Neural crest cell (in vitro differentiated cells): ENCODE data around the gene DISC1. TPM values are rescaled to one million over a fixed set of nuclear protein-coding genes. Genes with fewer than 3 reads are reported as not detected.
"Not testable (repeated sequence)": the region's sequence is repeated elsewhere in the genome, so short reads cannot be mapped to it uniquely, and the experiment has no call there.

Experiments used
- DNase-seq: peaks from one replicate; pipeline ENCODE4 v3.0.0; 2021; ENCODE audit warnings: low read depth, mixed read lengths, low spot score
- H3K27ac Mint-ChIP-seq: one replicate; pipeline ENCODE4 v1.8.0; 2021; ENCODE audit warnings: mild to moderate bottlenecking, mixed read lengths; ENCODE audit not compliant: unreplicated experiment
- H3K27me3 Mint-ChIP-seq: 2 replicates; pipeline ENCODE4 v1.8.0; 2021; ENCODE audit warnings: low read depth, mild to moderate bottlenecking, mixed read lengths
- H3K36me3 Mint-ChIP-seq: 2 replicates; pipeline ENCODE4 v1.8.0; 2021; ENCODE audit warnings: low read depth, mild to moderate bottlenecking, mixed read lengths
- H3K4me1 Mint-ChIP-seq: 2 replicates; pipeline ENCODE4 v1.8.0; 2021; ENCODE audit warnings: mixed read lengths
- H3K4me3 Mint-ChIP-seq: one replicate; pipeline ENCODE4 v1.8.0; 2021; ENCODE audit warnings: mild to moderate bottlenecking, mixed read lengths
- H3K9me3 Mint-ChIP-seq: 2 replicates; pipeline ENCODE4 v1.8.0; 2021; ENCODE audit warnings: mixed read lengths
- total RNA-seq: library from RNA; stranded (reverse); gene quantifications from 2 replicates; pipeline ENCODE4 v1.2.1, GENCODE V29; 2021
- TF ChIP-seq, protein P1 (sequence below): fragments of 200-600 bp; sonication (generic); conservative IDR thresholded peaks from 2 replicates; pipeline ENCODE4 v1.5.0; 2021; ENCODE audit warnings: antibody characterized with exemption, mild to moderate bottlenecking

Gene DISC1
- total RNA-seq, 1 donor from 2014 or later, result 13.7 TPM

DNA sequence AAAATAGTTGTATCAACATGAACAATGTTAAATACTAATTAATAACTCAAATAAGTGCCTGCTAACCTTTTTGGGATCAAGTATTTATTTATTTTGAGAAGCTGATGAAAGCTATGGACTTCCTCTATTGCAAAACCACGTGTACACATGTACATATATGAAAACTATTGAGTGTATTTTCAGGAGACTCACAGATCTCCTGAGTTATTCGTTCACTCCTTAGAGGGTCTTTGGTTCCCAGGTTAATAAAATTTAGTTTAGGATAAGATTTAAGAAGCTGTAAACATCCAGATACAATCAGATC is 130.5 kb downstream of the DISC1 start:
- H3K27me3 Mint-ChIP-seq, result no peaks in the 10 kb centered on the region
- H3K9me3 Mint-ChIP-seq, result peaks cover 8% of the 10 kb centered on the region
- H3K4me3 Mint-ChIP-seq, result no peak overlapping the region
- H3K4me1 Mint-ChIP-seq, result no peaks in the 10 kb centered on the region
- H3K27ac Mint-ChIP-seq, result no peak overlapping the region
- DNase-seq, result no peak
- TF ChIP-seq, protein P1, sequence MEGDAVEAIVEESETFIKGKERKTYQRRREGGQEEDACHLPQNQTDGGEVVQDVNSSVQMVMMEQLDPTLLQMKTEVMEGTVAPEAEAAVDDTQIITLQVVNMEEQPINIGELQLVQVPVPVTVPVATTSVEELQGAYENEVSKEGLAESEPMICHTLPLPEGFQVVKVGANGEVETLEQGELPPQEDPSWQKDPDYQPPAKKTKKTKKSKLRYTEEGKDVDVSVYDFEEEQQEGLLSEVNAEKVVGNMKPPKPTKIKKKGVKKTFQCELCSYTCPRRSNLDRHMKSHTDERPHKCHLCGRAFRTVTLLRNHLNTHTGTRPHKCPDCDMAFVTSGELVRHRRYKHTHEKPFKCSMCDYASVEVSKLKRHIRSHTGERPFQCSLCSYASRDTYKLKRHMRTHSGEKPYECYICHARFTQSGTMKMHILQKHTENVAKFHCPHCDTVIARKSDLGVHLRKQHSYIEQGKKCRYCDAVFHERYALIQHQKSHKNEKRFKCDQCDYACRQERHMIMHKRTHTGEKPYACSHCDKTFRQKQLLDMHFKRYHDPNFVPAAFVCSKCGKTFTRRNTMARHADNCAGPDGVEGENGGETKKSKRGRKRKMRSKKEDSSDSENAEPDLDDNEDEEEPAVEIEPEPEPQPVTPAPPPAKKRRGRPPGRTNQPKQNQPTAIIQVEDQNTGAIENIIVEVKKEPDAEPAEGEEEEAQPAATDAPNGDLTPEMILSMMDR, result no peak
- peaks cover 24% of the 10 kb centered on the region for H3K36me3 Mint-ChIP-seq

DNA sequence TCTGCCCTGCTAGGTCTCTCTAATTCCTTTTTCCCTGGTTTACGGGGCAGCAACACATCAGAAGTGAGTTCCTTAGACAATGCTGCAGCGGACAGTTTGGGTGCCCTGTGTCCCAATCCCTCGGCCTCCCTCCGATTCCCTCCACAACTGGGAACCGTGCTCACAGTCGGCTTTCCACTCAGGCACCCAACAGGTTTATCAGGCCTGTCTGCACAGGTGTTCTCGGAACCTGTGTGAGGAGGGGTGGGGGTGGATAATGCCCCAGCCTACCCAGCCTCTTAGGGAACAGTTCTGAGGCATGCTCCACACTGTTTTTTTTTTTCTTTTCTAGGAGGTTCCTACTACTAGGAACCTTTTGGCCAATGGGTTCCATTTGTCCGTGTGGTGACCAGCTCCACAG is 131.2 kb downstream of the DISC1 start:
- Mint-ChIP-seq H3K27me3 (no peaks in the 10 kb centered on the region), H3K9me3 (peaks cover 6% of the 10 kb centered on the region), H3K36me3 (peaks cover 18% of the 10 kb centered on the region), H3K4me3 (no peak overlapping the region), H3K4me1 (no peaks in the 10 kb centered on the region), H3K27ac (no peak overlapping the region)
- DNase-seq, result no peak
- TF ChIP-seq, protein P1, result no peak

DNA sequence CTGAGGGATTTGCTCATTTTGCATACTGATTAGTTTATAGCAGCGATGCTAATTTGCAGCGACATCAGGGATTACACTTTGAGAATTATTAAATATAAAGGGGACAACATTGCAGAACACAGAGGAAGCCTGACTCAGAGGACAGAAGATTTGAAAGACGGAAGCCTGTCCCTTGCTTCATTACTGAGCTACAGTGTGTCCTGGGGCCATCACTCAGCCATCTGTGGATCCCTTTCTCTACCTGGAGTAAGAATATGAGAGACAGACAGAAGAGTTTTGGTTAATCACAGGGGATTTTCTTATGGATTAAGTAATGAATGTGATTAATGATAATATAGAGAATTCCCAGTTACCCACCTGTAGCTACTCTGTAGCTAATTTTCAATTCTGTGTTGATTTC is 134.7 kb downstream of the DISC1 start:
- H3K27ac Mint-ChIP-seq, result no peak overlapping the region
- no peaks in the 10 kb centered on the region for H3K36me3 Mint-ChIP-seq
- no peaks in the 10 kb centered on the region for H3K27me3 Mint-ChIP-seq
- H3K4me3 Mint-ChIP-seq, result no peak overlapping the region
- no peak for DNase-seq
- TF ChIP-seq, protein P1, result no peak
- H3K4me1 Mint-ChIP-seq, result no peaks in the 10 kb centered on the region
- no peaks in the 10 kb centered on the region for H3K9me3 Mint-ChIP-seq

DNA sequence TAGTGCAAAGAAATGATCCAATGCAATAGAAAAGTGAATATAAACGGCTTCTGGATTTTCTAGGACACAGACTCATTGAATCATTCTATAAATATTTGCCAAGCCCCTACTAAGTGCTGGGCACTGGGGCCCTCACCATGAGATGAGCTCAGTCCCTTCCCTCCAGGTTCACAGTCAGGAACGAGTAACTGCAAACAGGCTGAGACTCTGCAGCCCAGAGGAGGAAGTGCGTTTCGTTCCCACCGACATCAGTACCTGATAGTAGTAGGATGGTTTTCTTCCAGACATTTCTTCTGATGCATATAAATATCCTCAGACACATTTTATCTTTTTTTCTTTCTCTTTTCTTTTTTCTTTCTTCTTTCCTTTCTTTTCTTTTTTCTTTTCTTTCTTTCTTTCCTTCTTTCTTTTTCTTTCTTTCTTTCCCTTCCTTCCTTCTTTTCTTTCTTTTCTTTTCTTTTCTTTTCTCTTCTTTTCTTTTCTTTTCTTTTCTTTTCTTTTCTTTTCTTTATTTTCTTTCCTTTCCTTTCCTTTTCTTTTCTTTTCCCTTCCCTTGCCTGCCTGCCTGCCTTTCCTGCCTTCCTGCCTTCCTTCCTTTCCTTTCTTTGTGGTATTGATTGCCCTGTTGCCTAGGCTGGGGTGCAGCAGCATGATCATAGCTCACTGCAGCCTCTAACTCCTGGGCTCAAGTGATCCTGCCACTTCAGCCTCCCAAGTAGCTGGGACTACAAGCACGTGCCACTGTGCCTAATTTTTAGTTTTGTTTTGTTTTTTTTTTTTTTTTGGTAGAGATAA is 135.4 kb downstream of the DISC1 start:
- Mint-ChIP-seq H3K27me3 (no peaks in the 10 kb centered on the region), H3K9me3 (no peaks in the 10 kb centered on the region), H3K27ac (no peak overlapping the region), H3K4me1 (no peaks in the 10 kb centered on the region), H3K36me3 (no peaks in the 10 kb centered on the region), H3K4me3 (no peak overlapping the region)
- TF ChIP-seq, protein P1, result no peak
- DNase-seq, result no peak

DNA sequence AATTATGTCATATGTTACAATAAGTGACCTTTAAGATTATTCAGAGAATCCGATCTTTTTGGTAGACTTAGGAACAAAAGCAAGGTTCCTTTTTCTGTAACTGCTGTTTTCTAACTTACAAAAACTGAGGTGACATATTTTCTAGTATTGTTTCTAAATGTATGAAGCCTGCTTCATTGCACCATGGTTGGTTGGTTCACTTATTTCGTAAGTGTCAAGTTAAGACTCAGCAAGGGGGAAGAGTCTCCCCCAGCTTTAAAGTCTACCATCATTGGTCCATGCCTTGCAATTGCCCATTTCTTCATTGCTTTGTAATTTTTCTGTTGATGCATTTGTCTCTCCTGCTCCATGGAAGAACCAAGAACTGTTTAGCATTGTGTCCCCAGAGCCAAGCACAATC is 136.9 kb downstream of the DISC1 start:
- Mint-ChIP-seq H3K27me3 (no peaks in the 10 kb centered on the region), H3K4me1 (peaks cover 6% of the 10 kb centered on the region), H3K9me3 (no peaks in the 10 kb centered on the region)

DNA sequence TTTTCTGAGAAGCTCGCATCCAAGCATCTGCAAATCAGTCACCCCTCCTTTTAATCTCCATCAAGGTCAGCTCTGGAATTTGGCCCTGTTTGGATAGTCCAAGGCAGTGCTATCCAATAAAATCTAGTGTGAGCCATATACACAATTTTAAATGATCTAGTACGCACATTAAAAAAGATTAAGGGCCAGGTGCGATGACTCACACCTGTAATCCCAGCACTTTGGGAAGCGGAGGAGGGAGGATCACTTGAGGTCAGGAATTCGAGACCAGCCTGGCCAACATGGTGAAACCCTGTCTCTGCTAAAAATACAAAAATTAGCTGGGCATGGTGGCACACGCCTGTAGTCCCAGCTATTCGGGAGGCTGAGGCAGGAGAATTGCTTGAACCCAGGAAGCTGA is 139.2 kb downstream of the DISC1 start:
- H3K27me3 Mint-ChIP-seq, H3K4me3 Mint-ChIP-seq, H3K9me3 Mint-ChIP-seq, DNase-seq, H3K36me3 Mint-ChIP-seq, H3K27ac Mint-ChIP-seq: not testable (repeated sequence)
- H3K4me1 Mint-ChIP-seq, result peaks cover 11% of the 10 kb centered on the region

More for the DNA sequence above, 136.9 kb downstream of the DISC1 start:
- H3K27ac Mint-ChIP-seq, result no peak overlapping the region
- TF ChIP-seq, protein P1, result no peak
- peaks cover 4% of the 10 kb centered on the region for H3K36me3 Mint-ChIP-seq
- H3K4me3 Mint-ChIP-seq, result no peak overlapping the region
- no peak for DNase-seq
